Common myeloid progenitor, CD34-positive (primary cell): ENCODE results near the gene ACTA2.

Experiments
- CTCF ChIA-PET: fragments of 350-600 bp; sonication (Branson Sonifier 250); formaldehyde crosslinking; loops from one replicate; lab custom pipeline; 2021; ENCODE audit warnings: antibody characterized with exemption; lab: Charles Lee
- POLR2A ChIA-PET: fragments of 350-600 bp; sonication (Branson Sonifier 250); formaldehyde crosslinking; loops from one replicate; lab custom pipeline; 2021; ENCODE audit warnings: antibody characterized with exemption; lab: Charles Lee
- DNase-seq, 3 donors: peaks; one replicate each; pipeline versions ENCODE4 v3.0.0 to v3.0.0-alpha.2; 2013
- H3K27ac ChIP-seq, 2 experiments: 1 replicate in 1 of 2; 2 replicates in 1 of 2; pipeline ENCODE4 v1.7.0; 2013; ENCODE audit warnings: inconsistent platforms in 2 of 2, low read length in 2 of 2, mild to moderate bottlenecking in 2 of 2, low read depth in 1 of 2, moderate library complexity in 1 of 2; ENCODE audit not compliant: severe bottlenecking in 2 of 2, insufficient read depth in 1 of 2, poor library complexity in 1 of 2
- H3K27me3 ChIP-seq, 5 experiments: replicated peaks in 2 of 5; 1 replicate in 3 of 5; 2 replicates in 2 of 5; pipeline versions ENCODE4 v1.6.1 to v1.7.0; 2013; ENCODE audit warnings: low read length in 4 of 5, mild to moderate bottlenecking in 2 of 5, moderate library complexity in 2 of 5, inconsistent platforms in 1 of 5; ENCODE audit not compliant: insufficient read depth in 5 of 5, control insufficient read depth in 4 of 5
- H3K36me3 ChIP-seq, 4 experiments: 1 replicate in 2 of 4; 2 replicates in 2 of 4; pipeline versions ENCODE4 v1.6.1 to v1.7.0; 2013; ENCODE audit warnings: low read length in 3 of 4, control low read depth in 1 of 4, mild to moderate bottlenecking in 1 of 4; ENCODE audit not compliant: control insufficient read depth in 4 of 4, insufficient read depth in 4 of 4
- H3K4me1 ChIP-seq, 4 experiments: 1 replicate in 3 of 4; 2 replicates in 1 of 4; pipeline versions ENCODE4 v1.6.1 to v1.7.1; 2013; ENCODE audit warnings: low read length in 3 of 4, mild to moderate bottlenecking in 3 of 4, control low read depth in 1 of 4, inconsistent platforms in 1 of 4, moderate library complexity in 1 of 4; ENCODE audit not compliant: control insufficient read depth in 4 of 4, insufficient read depth in 4 of 4; ENCODE audit errors: control extremely low read depth in 1 of 4
- H3K4me3 ChIP-seq, 7 experiments: 1 replicate in 4 of 7; 2 replicates in 3 of 7; pipeline versions ENCODE4 v1.5.1 to v1.7.0; 2013; ENCODE audit warnings: mild to moderate bottlenecking in 7 of 7, low read length in 6 of 7, moderate library complexity in 6 of 7, inconsistent platforms in 2 of 7, low read depth in 2 of 7, control low read depth in 1 of 7; ENCODE audit not compliant: insufficient read depth in 4 of 7, control insufficient read depth in 1 of 7; ENCODE audit errors: extremely low read depth in 1 of 7
- H3K9me3 ChIP-seq, 5 experiments: 1 replicate in 4 of 5; 2 replicates in 1 of 5; pipeline versions ENCODE4 v1.6.1 to v1.7.1; 2013; ENCODE audit warnings: low read length in 4 of 5, mild to moderate bottlenecking in 2 of 5, inconsistent platforms in 1 of 5, low read depth in 1 of 5, moderate library complexity in 1 of 5; ENCODE audit not compliant: control insufficient read depth in 4 of 5, insufficient read depth in 2 of 5; ENCODE audit errors: control extremely low read depth in 1 of 5
- WGBS: methylation state at CpG from one replicate; pipeline ENCODE4 v1.1.5; 2013; ENCODE audit not compliant: insufficient coverage; 5-methylcytosine and 5-hydroxymethylcytosine counted together

ACTA2 gene

DNA sequence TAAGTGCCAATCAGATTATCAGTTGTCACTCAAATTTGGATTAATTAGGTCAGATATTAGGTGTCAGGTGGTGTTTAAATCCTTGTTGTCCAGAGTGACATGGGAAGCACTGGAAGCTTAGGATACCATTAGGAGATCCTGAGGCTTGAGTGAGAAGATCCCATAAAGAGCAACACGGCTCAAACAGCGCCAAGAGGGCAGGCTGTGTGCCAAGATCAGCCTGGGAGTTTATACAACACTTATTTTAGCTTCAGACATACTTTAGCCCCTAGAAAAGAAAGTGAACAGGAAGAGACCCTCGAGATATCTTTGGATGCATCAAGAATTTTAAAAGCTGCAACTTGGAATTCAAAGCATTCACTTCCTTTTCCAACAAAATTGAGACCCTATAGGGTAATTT lies 14.2 kb upstream of the ACTA2 start:
- CTCF ChIA-PET: interaction anchor here (0.8 kb wide), 1 partner anchor 9 kb away, joined by 3 read pairs; no protein-coding TSS in a partner anchor
- no peak for DNase-seq
- Histone ChIP-seq H3K4me1 (peaks cover 0 to 14% (median 8%) of the 10 kb centered on the region in 4 experiments), H3K27me3 (no peaks in the 10 kb centered on the region), H3K4me3 (no peak overlapping the region), H3K9me3 (no peaks in the 10 kb centered on the region), H3K27ac (no peak overlapping the region), H3K36me3 (no peaks in the 10 kb centered on the region)
- POLR2A ChIA-PET: no interaction called here
- WGBS: 93% methylated on average over 3 of the region's 3 CpGs

DNA sequence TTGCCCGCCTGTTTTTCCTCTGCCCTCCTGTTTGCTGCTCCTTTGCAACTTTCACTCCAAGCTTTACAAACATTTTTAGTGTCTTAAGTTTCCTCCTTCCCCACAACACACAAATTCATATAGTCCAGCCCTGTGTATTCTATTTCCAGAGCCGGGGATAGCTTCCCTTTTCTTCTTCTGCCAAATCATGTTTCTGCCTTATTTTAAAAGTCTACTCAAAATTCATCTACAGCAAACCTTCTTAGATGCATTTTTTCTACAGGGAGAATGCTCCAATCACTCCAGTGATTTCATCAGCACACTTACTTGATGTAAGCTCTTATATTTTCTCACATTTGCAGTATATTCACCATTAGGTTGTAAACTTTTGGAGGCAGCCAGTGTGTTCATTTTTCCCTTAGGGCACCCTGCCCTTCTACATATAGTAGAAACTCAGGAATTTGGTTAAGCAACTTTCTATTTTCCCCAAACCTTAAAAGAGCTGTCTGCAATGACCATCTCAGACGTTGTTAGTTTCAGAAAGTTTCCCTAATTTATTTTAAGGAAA lies 12.4 kb upstream of the ACTA2 start:
- H3K4me1 ChIP-seq: peaks cover 0 to 14% (median 11%) of the 10 kb centered on the region in 4 experiments

DNA sequence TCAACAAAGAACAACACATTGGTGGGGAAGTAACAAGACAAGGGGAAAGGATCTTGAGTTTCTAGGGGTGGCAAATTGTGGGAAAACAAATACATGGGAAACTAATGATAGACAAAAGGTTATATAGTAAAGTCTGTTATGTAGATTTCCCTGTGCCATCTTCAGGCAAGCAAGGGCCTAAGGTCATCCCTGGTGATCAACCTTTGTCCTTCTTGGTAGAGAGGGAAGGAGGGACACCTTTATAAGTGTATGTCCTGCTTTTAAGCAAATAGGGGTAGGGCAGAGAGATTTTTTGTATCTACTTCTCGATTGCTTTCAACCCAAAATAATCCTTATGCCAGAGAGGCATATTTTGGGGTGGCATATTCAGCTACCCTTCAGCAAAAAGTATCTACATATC lies 11.8 kb upstream of the ACTA2 start:
- CTCF ChIA-PET: interaction anchor here (0.9 to 1.7 kb wide), 3 partner anchors 23 to 31 kb away, joined by 3 to 8 read pairs (median 3); no protein-coding TSS in a partner anchor
- peaks cover 0 to 14% (median 11%) of the 10 kb centered on the region in 4 experiments for H3K4me1 ChIP-seq
- POLR2A ChIA-PET: interaction anchor here (0.9 kb wide), 1 partner anchor 25 kb away, joined by 4 read pairs; no protein-coding TSS in a partner anchor

More for the DNA sequence above, 12.4 kb upstream of the ACTA2 start:
- ChIA-PET POLR2A (interaction anchor here (0.9 kb wide), 1 partner anchor 25 kb away, joined by 4 read pairs; no protein-coding TSS in a partner anchor), CTCF (interaction anchor here (0.9 to 1.7 kb wide), 3 partner anchors 22 to 31 kb away, joined by 3 to 8 read pairs (median 3); no protein-coding TSS in a partner anchor)
- Histone ChIP-seq H3K27me3 (no peaks in the 10 kb centered on the region), H3K27ac (no peak overlapping the region), H3K4me3 (no peak overlapping the region), H3K36me3 (no peaks in the 10 kb centered on the region), H3K9me3 (no peaks in the 10 kb centered on the region)
- 37% methylated on average over 3 of the region's 3 CpGs for WGBS
- DNase-seq: no peak

DNA sequence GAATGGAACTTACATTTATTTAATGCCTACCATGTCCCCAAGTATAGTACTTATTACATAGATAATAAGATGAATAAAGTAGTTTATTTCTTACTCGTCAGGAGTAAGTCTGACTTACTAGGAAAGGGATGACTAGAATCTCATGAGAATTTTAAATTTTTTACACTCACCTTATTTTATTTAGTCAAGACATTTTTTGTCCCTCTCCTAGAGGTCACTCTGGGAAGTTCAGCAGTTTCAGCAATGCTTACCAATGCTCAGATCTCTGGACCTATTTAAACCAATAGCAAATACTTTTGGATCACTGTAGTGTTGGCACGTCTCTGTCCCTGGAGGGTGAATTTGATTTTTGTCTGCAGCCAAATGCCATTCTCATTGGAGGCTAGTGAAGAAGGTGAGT lies 10.7 kb upstream of the ACTA2 start:
- peaks cover 0 to 14% (median 11%) of the 10 kb centered on the region in 4 experiments for H3K4me1 ChIP-seq
- DNase-seq: no peak

More for the DNA sequence above, 11.8 kb upstream of the ACTA2 start:
- WGBS: 86% methylated on average over 1 of the region's 1 CpG
- Histone ChIP-seq H3K27me3 (no peaks in the 10 kb centered on the region), H3K27ac (no peak overlapping the region), H3K4me3 (no peak overlapping the region), H3K36me3 (no peaks in the 10 kb centered on the region), H3K9me3 (no peaks in the 10 kb centered on the region)
- no peak for DNase-seq

DNA sequence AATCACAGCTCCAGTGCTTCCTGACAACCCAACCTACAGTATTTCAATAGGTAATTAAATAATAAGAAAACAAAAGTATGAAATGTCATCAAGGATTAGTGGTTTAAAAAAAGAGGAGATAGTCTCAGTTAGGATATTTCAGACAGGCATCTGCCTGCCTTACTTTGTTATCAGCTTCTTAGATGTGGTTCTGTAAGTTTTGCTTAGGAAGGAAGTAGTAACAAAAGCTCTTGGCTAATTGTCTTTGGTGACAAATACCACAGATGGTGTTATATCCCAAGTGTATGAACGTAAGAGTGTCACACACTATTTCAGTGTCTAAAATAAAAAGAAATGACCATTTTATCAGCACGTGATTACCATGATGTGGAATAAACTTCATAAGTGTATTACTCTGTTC lies 9.8 kb upstream of the ACTA2 start:
- POLR2A ChIA-PET: no interaction called here
- WGBS: no CpG with 5 or more reads among the region's 2 CpGs
- Histone ChIP-seq H3K36me3 (no peaks in the 10 kb centered on the region), H3K27me3 (no peaks in the 10 kb centered on the region), H3K4me3 (no peak overlapping the region), H3K27ac (no peak overlapping the region), H3K4me1 (peaks cover 0 to 14% (median 11%) of the 10 kb centered on the region in 4 experiments), H3K9me3 (no peaks in the 10 kb centered on the region)
- CTCF ChIA-PET: interaction anchor here (0.9 to 1.2 kb wide), 2 partner anchors 25 to 29 kb away, joined by 3 to 5 read pairs; no protein-coding TSS in a partner anchor
- peak in 2 of 3 donors; percentile 33 to 55 for DNase-seq

More for the DNA sequence above, 10.7 kb upstream of the ACTA2 start:
- Histone ChIP-seq H3K36me3 (no peaks in the 10 kb centered on the region), H3K4me3 (no peak overlapping the region), H3K27me3 (no peaks in the 10 kb centered on the region), H3K27ac (no peak overlapping the region), H3K9me3 (no peaks in the 10 kb centered on the region)
- POLR2A ChIA-PET: no interaction called here
- CTCF ChIA-PET: no interaction called here
- 100% methylated on average over 1 of the region's 2 CpGs for WGBS

DNA sequence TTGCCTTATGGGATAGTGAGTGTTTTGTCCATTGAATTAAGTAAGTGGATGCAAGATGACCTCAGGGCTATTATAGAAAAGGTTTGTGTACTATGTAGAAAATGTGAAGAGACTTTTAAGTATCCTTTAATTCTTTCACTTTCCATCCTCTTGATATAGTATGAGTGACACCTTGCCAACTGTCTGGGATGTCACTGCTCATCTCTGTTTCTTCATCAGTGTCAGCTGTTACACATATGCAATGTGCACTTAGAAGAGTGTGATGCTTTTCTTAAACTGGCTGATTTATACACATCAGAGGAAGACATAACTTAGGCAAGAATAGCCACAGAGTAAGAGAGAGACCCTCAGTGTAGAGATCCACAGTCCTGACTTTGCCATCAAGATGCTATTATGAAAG lies 8.7 kb upstream of the ACTA2 start:
- no peak for DNase-seq
- Histone ChIP-seq H3K9me3 (peaks cover 0 to 1% (median 0%) of the 10 kb centered on the region in 5 experiments), H3K4me3 (no peak overlapping the region), H3K27ac (no peak overlapping the region), H3K27me3 (no peaks in the 10 kb centered on the region), H3K4me1 (peaks cover 0 to 14% (median 11%) of the 10 kb centered on the region in 4 experiments), H3K36me3 (no peaks in the 10 kb centered on the region)
- ChIA-PET CTCF (no interaction called here), POLR2A (no interaction called here)

DNA sequence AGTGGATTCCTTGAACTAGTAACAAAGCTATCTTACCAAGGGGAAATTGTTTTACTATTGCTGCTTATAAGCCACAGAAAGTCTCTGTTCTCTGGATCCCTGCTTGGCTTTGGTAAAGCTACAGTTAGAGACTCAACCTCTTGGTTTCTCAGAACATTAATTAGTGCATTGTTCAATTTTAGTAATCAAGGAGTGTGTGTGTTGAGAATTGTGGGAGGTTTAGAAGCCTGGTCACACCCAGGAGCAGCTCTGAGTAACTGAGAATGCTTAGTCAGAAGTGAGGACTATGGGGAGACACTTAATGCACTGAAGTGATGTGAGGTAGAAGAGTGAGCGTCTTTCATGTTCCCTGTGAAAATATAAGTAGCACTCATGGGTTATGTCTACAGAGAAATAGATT lies 8.2 kb upstream of the ACTA2 start:
- CTCF ChIA-PET: interaction anchor here (1.0 kb wide), 1 partner anchor 29 kb away, joined by 4 read pairs; the partner anchor contains the start of gene FAS
- H3K4me3 ChIP-seq: no peak overlapping the region
- no peak overlapping the region for H3K27ac ChIP-seq
- peaks cover 0 to 1% (median 0%) of the 10 kb centered on the region in 5 experiments for H3K9me3 ChIP-seq
- DNase-seq: no peak
- POLR2A ChIA-PET: no interaction called here
- H3K27me3 ChIP-seq: no peaks in the 10 kb centered on the region
- peaks cover 0 to 14% (median 11%) of the 10 kb centered on the region in 4 experiments for H3K4me1 ChIP-seq
- H3K36me3 ChIP-seq: no peaks in the 10 kb centered on the region
- WGBS: no CpG with 5 or more reads among the region's 1 CpG
